GM20431 (cell line): ENCODE measurements around the gene SGMS1.

ENCODE experiments used
- in situ Hi-C: fragments of 300-500 bp; cut with MseI, MboI; formaldehyde crosslinking; loops from one replicate; pipeline ENCODE4 v1.15.0; 2020; ENCODE audit warnings: low sequenced_read_pairs; ENCODE audit not compliant: unreplicated experiment

SGMS1 gene

DNA sequence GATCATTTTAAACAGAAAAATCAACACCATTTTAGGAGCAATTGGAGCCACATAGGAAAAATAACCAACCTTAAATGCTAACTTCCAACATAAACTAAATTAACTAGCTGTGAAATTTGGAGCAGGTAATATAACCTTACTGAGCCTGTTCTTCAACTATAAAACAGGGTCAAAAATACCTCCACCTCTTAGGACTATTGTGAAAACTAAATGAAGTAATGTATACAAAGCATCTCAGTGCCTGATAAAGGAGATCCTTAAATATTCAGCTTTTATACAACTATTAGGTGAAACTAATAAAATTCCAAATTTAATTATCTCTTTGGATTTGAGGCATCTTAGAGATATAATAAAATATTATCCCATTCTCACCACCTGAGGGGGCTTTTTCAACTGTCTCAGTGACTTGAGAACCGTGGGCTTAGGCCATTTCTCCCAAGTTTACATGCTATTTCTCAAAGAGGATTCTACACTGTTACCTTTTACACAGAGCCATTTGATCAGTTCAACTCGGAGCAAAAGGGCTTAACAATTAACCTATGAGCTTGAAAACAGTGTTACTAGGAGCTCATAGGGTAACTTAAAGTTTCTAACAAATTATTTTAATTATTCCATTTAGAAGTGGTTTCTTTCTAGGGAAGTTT is 207.5 kb downstream of the SGMS1 start:
- in situ Hi-C loops, result no loop called here

DNA sequence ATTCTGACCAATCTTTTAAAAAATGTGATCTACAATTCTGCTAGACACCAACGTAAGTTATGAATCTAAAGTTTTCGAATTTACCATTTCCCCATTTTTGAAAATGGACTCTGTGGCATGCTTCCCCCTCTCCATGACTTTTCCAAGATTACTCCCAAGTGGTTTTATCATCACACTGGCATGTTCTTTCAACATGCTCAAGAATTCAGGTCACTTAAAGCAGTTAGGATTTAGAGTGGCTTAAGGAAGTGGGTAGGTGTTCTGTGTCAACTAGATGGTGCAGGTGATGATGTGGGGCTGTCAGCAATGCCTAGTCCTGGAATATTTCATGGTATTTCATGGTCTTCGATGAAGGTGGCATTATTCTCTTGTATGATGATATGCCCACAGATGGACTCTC is 208.5 kb downstream of the SGMS1 start:
- in situ Hi-C loops, result no loop called here

DNA sequence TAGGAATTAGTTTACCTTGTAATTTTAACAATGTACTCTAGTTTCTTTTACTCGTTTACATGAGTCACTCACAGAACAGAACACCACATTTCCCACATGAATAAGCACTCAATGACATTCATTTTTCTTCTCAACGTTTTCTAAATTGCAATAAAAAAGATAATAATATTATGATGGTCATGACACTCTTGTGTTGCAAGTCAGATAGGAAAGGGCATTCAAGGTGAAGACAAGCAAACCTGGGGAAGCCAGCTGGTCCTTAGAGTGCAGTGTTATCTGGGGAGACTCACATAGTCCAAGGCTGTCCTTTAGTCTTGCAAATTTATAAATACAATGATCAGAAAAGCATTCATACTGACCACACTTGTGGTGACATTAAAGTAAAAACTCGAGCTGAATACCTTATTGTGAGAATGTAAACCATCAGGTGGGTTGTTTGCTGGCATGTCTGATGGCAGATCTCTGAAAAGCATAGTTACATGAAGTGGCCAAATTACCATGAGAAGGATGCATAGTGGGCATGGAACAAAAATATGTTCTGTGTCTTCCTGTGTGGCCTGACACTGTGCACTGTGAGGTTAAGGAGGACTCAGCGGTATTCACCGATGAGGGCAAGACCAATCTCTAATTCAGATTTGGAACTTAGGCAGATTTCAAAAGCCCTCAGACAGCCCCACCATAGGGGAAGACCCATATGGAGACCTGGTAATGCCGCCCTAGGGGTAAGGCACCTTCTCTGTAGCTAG is 213.5 kb downstream of the SGMS1 start:
- in situ Hi-C loops, result no loop called here

DNA sequence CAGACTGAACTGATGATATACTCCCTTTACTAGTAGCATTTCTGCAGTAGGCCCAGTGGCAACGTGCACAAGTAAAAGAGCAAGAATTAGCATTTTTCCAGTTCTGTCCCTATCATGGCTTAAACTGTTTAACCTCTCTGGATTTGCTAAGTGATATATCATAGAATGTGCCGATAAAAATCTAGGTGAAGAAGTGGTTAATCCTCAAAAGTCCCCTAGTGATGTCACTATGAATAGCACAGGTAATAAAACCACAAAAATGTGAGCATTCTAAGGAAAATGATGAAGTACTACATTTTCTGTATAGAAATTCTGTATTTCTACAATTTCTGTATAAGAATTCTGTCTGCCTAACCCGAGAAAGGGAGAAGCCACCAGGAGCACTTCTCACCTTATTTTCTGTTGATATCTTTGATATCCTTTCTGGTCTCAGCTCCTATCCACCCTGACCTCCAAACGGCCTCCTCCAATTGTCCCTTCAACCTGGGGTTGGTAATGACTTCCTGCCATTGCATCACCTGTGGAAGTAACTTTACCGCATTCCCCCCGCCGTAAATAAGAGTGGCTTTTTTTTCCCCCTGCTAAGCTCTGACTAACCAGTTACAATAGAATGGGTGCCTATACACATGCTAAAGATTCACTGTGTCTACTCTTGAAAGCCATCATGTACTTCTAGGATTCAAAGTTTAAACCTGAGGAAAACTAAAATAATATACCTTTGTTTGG is 216.5 kb downstream of the SGMS1 start:
- in situ Hi-C loops, result no loop called here

DNA sequence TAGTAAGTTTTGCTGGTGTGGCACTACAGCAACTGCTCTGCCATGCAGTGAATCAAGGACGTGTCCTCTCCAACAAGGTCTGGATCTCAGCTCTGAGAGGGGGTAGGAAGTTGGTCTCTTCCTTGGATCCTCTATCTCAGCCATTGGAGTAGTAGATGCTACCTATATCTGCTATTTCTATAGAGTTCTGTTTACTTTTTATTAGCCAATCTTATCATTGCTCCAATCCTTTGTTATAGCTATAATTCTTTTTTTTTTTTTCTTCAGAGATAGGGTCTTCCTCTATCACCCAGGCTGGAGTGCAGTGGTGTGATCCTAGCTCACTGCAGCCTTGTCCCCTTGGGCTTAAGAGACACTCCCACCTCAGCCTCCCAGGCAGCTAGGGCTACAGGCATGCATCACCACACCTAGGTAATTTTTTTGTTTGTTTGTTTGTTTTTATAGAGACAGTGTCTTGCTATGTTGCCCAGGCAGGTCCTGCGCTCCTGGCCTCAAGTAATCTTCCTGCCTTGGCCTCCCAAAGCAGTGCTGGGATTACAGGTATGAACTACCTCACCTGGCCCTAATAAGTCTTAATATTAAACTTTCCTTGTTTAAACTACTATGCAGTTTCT is 217.2 kb downstream of the SGMS1 start:
- in situ Hi-C loops, result no loop called here

DNA sequence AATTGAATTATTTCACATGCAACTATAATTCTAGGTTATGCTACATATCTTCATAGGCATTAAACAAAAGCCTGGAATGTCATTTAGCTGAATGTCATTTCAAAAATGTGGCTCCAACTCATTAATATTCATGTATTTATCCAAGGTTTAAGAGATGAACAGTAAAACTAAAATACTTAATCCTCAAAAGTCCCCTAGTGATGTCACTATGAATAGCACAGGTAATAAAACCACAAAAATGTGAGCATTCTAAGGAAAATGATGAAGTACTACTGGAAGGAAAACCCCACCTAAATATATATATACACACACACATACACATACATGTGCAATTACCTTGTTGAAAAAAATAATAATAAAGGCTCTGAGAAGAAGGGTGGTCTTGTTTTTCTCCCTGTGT is 218.0 kb downstream of the SGMS1 start:
- in situ Hi-C loops, result no loop called here

DNA sequence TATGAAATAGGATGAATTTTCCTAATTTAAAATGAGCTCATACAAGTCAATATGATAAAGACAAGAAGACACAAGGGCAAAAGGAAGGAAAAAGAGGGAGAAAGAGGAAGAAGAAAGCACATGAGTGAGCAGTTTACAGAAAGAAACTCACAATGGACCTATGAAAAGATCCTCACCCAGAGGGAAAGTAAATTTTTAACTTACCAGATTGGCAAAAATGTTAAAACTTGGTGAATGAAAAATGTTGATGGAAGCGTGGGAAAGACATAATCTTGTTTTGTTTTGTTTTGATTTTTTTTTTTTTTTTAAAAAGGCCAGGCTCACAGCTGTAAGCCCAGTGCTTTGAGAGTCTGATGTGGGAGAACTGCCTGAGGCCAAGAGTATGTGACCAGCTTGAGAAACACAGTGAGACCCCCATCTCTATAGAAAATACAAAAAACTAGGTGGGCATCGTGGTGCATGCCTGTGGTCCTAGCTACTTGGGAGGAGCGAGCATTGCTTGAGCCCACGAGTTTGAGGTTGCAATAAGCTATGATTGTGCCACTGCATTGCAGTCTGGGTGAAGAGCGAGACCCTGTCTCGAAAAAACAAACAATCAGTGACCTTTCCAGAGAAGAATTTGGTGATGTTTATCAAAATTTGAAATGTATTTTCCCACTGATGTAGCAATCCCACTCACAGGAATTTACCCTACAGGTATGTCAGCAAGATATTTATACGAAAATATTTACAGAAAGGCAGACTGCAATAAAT is 219.6 kb downstream of the SGMS1 start:
- in situ Hi-C loops, result no loop called here

DNA sequence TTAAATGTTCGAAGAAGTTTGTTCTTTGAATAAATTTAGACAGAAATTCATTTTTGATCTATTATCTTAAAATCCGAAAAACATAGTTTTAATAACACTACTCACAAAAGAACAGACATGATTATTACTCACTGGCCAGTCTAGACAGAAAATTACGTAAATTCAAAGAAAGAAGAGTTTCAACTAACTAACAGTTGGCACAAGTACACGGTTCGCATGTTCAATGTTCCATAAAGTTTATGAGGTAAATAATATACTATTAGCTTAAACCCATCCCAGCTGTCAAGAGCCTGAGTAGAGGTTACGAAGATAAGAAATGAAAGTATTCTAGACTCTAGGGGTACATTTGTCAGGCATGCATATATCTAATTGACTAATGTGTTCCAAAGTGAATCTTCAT is 220.7 kb downstream of the SGMS1 start:
- in situ Hi-C loops, result no loop called here

DNA sequence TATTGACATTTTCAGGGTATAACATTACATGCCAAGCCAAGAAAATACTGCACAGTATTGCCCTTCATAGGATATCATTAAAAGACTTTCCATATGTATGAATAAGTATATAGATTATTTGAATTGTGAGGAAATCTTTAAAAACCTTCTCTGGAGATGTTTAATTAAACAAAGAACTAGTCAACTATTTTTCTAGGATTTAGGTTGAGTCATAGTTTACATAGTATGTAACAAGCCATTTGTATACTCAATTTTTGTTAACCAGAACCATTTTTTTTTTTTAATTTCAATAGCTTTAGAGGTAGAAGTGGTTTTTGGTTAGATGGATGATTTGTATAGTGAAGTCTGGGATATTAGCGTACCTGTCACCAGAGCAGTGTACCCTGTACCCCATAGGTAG is 221.3 kb downstream of the SGMS1 start:
- in situ Hi-C loops, result no loop called here

DNA sequence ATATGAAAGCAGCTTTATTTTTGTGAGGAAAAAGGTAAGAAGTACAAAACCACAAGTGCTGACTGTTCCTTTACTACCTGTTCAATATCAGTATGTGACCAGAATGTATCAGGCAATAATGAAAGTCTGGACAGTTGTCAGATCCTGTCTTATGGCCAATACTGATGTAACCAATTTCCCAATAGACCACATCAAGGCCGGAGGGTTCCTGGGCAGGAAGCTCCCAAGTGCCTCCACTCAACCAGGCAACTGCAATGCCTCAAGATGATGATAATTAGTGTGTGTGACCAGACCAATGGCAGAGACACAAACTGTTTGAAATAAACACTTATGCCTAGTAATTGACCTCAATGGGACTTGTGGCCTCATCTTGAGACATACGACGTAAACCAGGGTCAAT is 223.1 kb downstream of the SGMS1 start:
- in situ Hi-C loops, result no loop called here

DNA sequence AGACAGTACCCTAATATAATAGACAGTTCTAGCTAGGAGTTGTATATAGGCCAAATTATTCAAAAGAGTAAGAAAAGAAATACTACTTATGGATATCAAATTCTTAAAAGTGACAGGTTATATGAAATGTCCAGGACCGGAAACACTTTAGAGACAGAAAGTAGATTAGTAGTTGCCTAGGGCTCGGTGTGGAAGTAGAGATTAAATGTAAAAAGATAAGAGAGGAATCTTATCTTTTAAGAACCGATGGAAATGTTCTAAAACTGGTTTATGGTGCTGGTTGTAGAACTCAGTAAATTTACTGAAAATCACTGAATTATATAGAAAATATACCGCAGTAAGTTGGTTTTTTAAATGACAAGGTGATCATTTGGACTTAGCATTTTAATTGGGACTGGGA is 224.9 kb downstream of the SGMS1 start:
- in situ Hi-C loops, result no loop called here

DNA sequence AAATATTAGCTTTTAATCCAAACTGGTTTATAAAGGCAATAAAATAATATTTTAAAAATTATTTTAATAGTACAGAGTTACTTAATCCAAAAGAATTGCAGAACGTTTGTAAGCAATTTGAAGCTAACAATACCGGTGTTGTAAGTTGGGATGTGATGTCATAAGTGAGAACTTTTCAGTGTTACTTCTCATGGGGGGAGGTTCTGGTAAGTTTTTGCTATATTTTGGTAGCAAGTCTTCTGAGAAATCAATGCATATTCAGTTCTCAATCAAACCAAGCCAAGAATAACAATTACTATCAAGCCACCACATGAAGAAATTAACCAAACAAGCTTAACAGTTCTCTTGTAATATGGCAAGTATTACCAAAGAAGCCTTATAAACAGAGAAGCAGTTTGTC is 225.4 kb downstream of the SGMS1 start:
- in situ Hi-C loops, result no loop called here

DNA sequence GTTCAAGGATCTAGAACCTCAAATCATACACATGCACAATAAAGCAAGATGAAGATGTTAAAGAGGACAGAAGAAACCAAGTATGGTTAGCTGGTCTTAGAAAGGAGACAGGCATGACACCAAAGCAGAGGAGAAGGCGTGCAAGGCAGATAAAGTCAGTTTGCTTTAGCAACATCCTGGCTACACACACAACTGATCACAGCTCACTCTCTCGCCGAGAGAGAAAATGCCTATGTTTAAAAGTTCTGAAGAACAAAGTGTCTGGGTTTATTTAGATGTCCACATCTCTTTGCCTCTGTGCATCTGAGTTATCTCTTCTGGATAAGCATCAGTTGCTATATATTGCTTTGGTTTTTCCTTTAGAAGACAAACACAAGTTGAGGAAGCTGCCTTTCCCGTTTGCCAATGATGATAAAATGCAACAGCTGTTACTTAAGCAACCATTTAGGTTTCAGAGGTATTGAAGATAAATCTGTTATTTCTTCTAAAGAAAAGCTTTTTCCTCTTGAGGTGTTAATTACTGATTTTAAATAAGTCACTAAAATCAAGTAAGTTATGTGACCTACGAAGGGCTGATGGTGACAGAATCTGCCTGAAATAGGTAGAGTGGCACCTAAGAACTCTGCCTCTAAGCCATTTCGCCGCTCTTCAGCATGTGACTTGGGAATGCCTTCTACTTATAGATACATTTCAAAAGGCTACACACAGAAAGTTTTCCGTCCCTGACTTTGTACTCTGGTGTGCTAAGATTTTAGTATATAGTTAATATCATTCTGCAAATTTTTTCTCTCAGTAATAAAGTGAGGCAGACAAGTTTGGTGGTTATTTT is 226.2 kb downstream of the SGMS1 start:
- in situ Hi-C loops, result no loop called here

DNA sequence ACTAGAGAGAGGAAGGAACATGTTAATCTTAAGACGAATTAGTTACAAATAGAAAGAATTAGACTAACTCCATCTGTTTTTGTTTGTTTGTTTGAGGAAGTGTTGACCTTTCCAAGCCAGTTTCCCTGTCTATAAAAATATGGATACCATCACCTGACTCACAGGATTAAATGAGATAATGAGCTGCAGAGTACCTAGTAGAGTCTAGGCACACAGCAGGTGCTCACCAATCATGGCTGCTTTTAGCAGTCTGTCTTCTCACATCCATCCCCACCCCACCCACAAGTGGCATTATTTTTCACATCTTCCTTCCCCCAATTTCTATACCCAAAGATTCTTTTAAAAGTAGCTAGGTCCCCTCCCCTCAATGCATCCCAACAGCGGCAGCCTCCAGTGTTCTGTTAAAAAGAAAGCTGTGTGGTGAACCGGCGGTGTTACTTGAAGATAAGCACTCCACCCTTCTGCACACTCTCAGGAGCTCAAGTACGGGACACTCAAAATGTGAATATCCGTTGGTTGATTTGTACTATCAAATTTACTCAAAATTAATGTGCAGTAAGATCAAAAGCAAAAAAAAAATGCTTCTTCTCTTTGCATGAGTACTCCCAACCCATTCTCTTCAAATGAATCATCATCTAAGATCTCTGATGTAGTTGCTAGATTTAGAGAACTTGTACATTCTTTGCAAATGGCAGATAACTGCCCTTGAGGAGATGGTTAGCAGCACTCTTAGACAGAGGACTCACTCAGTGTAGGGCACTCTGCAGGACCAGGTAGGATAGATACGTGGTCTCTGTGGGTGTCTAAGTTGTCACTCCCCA is 227.1 kb downstream of the SGMS1 start:
- in situ Hi-C loops, result no loop called here

DNA sequence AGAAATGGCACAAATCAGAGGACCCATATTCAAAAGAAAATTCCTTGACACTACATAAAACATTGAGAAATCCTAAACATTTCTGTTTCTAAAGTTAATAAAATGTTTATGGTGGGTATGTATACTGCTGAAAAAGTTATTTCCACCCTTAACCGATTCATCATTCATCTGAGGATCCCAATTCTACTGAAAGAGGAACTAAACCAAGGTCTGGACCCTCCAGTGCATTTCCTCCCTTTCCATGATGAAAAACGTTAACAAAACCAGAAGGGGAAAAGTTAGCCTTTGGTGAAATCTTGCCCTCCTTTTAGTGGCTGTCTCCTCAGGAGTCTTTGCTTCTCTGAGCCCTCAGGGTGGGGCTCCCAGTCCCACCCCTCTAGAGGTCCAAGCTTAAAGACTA is 227.9 kb downstream of the SGMS1 start:
- in situ Hi-C loops, result no loop called here

DNA sequence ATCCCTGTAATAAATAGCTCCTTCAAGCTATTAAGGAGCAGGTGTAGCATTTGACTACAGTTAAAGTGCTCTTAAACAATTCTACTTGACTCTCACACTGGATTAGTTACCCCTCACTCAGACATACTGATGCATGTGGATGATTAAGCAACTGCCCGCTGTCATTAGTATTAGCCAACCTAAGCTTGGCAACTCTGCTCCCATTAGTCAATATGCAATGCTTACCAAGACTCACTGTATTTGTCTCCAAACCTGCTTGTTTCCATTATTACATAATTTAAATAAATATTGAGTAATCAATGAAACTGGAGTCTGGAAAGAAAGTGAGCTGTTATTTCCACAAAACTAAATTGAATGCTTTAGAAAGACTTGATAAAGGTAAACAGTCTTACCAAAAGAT is 228.5 kb downstream of the SGMS1 start:
- in situ Hi-C loops, result no loop called here

DNA sequence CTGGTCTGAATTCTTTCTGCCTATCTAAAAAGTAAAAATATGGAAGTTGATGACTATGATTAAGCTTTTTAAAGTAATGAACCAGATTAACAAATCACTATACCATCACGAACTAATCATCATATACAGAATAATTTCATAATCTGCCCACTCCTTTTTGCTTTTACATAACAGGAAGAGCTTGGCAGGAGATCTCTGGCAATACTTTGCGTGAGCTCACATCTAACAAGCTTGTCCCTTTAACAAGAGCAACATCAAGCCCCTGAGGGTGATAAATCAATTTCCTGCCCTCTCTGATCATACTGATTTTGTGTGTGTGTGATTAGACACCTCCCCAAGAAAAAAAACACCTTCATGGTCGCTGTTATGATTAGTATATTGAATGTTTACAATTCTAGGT is 228.9 kb downstream of the SGMS1 start:
- in situ Hi-C loops, result no loop called here

DNA sequence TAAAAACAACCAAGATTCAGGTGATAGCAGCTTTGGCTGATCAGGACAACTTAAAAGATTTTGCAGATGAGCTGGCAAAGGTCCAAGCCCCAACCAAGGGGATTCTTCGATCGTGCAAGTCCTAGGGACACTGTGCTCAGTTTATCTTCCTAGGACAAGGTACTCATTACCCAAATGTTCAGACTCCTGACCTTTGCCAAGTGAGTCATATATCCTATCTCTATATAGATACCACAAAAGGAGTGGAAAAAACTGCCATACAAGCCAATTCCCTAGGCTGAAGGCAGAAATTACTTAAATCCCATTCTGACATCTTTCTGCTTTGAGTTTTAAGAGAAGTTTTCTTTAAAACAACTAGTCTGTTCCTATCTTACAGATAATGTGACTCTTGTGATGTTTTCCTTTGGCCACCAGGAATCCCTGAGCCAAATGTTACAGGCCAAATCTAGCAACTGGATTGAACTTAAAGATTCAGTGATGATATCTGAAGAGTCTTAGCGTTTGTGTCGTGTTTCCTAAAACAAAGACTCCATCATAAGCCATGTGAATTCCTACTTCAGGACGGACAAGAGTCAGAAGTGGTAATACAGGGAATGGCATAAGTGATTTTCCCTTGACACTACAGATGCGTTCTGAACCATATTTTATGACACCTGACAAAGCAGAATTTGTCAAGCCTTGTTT is 229.8 kb downstream of the SGMS1 start:
- in situ Hi-C loops, result no loop called here
